Bronchial epithelial cell (primary cell): ENCODE results near the gene HPS3. TPM values are rescaled to one million over a fixed set of nuclear protein-coding genes. Genes with fewer than 3 reads are reported as not detected.
"Not testable (repeated sequence)": the region's sequence is repeated elsewhere in the genome, so short reads cannot be mapped to it uniquely, and the experiment has no call there.

Experiments used
- DNase-seq: peaks from one replicate; pipeline ENCODE4 v3.0.0-alpha.2; 2010; ENCODE audit warnings: low read depth
- FAIRE-seq: peaks from 2 replicates; lab custom pipeline; 2011; peaks lifted over from hg19 to GRCh38; lab: Jason Lieb, UNC
- H3K27me3 ChIP-seq: 2 replicates; pipeline ENCODE4 v1.5.1; 2011; ENCODE audit warnings: low read length; ENCODE audit not compliant: control insufficient read depth, insufficient read depth
- H3K36me3 ChIP-seq: 2 replicates; pipeline ENCODE4 v1.5.1; 2011; ENCODE audit warnings: low read length; ENCODE audit not compliant: control insufficient read depth, insufficient read depth
- H3K4me3 ChIP-seq: 2 replicates; pipeline ENCODE4 v1.5.1; 2011; ENCODE audit warnings: mild to moderate bottlenecking, low read depth, low read length, control low read depth
- total RNA-seq: library from RNA; depleted of rRNA; stranded (reverse); fragments of >200 nt; gene quantifications from 2 replicates; pipeline ENCODE4 v1.2.1, GENCODE V29; 2014
- TF ChIP-seq, protein P1 (sequence below): IDR thresholded peaks from 2 replicates; pipeline ENCODE4 v1.5.1; 2011; ENCODE audit warnings: mild to moderate bottlenecking, moderate library complexity, low read length, control low read depth, inconsistent platforms; ENCODE audit not compliant: insufficient read depth, severe bottlenecking

HPS3 gene
- total RNA-seq, 1 donor from 2014 or later: 8.2 TPM

DNA sequence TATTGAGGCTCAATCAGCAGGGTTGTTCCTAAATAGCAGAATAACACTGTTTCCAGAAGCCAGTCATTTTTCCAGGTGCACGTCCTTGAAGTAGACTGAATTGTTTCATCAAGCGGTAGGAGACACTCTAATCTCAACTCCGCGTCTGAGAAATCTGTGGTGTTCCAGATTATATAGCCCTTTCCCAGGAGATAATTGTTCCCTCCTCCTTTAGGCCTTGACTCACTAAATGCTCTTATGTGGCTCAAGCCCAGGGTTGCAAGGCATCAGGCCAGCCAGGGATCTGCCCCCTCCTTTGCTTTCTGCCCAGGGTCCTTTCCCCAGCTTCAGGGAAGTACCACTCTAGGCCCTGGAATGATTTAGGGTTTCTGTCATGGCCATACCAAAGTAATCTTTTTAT lies 37.5 kb upstream of the HPS3 start:
- TF ChIP-seq, protein P1, sequence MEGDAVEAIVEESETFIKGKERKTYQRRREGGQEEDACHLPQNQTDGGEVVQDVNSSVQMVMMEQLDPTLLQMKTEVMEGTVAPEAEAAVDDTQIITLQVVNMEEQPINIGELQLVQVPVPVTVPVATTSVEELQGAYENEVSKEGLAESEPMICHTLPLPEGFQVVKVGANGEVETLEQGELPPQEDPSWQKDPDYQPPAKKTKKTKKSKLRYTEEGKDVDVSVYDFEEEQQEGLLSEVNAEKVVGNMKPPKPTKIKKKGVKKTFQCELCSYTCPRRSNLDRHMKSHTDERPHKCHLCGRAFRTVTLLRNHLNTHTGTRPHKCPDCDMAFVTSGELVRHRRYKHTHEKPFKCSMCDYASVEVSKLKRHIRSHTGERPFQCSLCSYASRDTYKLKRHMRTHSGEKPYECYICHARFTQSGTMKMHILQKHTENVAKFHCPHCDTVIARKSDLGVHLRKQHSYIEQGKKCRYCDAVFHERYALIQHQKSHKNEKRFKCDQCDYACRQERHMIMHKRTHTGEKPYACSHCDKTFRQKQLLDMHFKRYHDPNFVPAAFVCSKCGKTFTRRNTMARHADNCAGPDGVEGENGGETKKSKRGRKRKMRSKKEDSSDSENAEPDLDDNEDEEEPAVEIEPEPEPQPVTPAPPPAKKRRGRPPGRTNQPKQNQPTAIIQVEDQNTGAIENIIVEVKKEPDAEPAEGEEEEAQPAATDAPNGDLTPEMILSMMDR: no peak
- H3K36me3 ChIP-seq: no peaks in the 10 kb centered on the region
- FAIRE-seq: no peak
- no peak for DNase-seq
- no peak overlapping the region for H3K4me3 ChIP-seq
- no peaks in the 10 kb centered on the region for H3K27me3 ChIP-seq

- FAIRE-seq: no peak
- TF ChIP-seq, protein P1: no peak
These were observed 34.0 kb upstream of the HPS3 start for GRCh38 chr3:149095487-149095886.

GRCh38 chr3:149097987-149098386 lies 31.5 kb upstream of the HPS3 start:
- not testable (repeated sequence) for H3K27me3 ChIP-seq, FAIRE-seq, H3K36me3 ChIP-seq, H3K4me3 ChIP-seq, DNase-seq

More at GRCh38 chr3:149095487-149095886, 34.0 kb upstream of the HPS3 start:
- H3K27me3 ChIP-seq: no peaks in the 10 kb centered on the region
- no peak overlapping the region for H3K4me3 ChIP-seq
- DNase-seq: no peak
- H3K36me3 ChIP-seq: no peaks in the 10 kb centered on the region

DNA sequence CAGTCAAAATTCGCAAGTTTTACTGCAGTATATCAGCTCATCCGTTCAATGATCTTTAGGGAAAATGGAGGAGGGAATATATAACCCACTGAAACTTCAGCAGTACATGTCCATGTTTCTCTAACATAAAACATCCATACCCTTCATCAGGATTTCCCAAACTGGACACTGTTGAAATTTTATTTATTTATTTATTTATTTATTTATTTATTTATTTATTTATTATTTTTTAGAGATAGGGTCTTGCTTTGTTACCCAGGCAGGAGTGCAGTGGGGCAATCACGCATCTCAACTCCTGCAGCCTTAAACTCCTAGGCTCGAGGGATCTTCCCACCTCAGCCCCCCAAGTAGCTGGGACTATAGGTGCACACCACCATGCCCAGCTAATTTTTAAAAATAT lies 28.3 kb upstream of the HPS3 start:
- DNase-seq (no peak), FAIRE-seq (no peak)
- H3K4me3 ChIP-seq: no peak overlapping the region
- no peaks in the 10 kb centered on the region for H3K27me3 ChIP-seq
- H3K36me3 ChIP-seq: no peaks in the 10 kb centered on the region
- TF ChIP-seq, protein P1: no peak

DNA sequence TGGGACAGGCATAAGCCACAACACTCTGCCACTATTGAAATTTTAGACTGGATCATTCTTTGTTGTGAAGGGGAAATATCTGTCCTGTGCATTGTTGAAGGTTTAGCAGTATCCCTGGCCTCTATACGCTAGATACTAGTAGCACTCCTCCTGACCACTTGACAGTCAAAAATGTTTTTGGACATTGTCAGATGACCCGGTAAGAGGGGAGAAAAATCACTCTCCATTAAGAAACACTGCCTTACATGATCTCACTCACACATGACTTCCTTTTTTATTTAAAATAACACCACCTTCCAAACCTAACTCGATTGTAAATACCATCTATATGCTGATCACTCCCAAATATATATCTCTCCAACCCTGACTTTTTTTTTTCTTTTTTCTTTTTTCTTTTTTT lies 27.8 kb upstream of the HPS3 start:
- DNase-seq (no peak), FAIRE-seq (no peak)
- H3K4me3 ChIP-seq: no peak overlapping the region
- TF ChIP-seq, protein P1: no peak
- H3K36me3 ChIP-seq: no peaks in the 10 kb centered on the region
- no peaks in the 10 kb centered on the region for H3K27me3 ChIP-seq

- no peaks in the 10 kb centered on the region for H3K27me3 ChIP-seq
- no peaks in the 10 kb centered on the region for H3K36me3 ChIP-seq
- TF ChIP-seq, protein P1: no peak
- H3K4me3 ChIP-seq: no peak overlapping the region
- no peak for DNase-seq
- no peak for FAIRE-seq
These were observed 25.0 kb upstream of the HPS3 start for GRCh38 chr3:149104484-149104883.
